ENCODE results near the gene BPIFB4.

- no peak for TF ChIP-seq POLR2A (conservative IDR thresholded peaks at IDR 0.05)
- TF ChIP-seq MTA1 (IDR thresholded peaks at IDR 0.05; ENCODE audit: borderline replicate concordance) = no peak
- no peak for TF ChIP-seq GTF2F1 (IDR thresholded peaks at IDR 0.05; ENCODE audit: low read depth, low read length)
- TF ChIP-seq, protein P1, sequence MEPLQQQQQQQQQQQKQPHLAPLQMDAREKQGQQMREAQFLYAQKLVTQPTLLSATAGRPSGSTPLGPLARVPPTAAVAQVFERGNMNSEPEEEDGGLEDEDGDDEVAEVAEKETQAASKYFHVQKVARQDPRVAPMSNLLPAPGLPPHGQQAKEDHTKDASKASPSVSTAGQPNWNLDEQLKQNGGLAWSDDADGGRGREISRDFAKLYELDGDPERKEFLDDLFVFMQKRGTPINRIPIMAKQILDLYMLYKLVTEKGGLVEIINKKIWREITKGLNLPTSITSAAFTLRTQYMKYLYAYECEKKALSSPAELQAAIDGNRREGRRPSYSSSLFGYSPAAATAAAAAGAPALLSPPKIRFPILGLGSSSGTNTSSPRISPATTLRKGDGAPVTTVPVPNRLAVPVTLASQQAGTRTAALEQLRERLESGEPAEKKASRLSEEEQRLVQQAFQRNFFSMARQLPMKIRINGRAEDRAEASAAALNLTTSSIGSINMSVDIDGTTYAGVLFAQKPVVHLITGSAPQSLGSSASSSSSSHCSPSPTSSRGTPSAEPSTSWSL (CRISPR knock-in tag; IDR thresholded peaks at IDR 0.05; ENCODE audit: borderline replicate concordance) = no peak
- TF ChIP-seq MEF2A (IDR thresholded peaks at IDR 0.05; ENCODE audit: control insufficient read depth, low read depth, low read length) = no peak
- TF ChIP-seq, protein P2, sequence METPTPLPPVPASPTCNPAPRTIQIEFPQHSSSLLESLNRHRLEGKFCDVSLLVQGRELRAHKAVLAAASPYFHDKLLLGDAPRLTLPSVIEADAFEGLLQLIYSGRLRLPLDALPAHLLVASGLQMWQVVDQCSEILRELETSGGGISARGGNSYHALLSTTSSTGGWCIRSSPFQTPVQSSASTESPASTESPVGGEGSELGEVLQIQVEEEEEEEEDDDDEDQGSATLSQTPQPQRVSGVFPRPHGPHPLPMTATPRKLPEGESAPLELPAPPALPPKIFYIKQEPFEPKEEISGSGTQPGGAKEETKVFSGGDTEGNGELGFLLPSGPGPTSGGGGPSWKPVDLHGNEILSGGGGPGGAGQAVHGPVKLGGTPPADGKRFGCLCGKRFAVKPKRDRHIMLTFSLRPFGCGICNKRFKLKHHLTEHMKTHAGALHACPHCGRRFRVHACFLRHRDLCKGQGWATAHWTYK (CRISPR knock-in tag; IDR thresholded peaks at IDR 0.05) = no peak
- TF ChIP-seq ZNF384 (IDR thresholded peaks at IDR 0.05; ENCODE audit: low read depth, low read length) = no peak
- no peak for TF ChIP-seq RCOR1 (IDR thresholded peaks at IDR 0.05; ENCODE audit: borderline replicate concordance in 1 of 2, low read depth in 2 of 2, low read length in 2 of 2)
- TF ChIP-seq FOXJ3 (CRISPR knock-in tag; IDR thresholded peaks at IDR 0.05) = no peak
Observed at GRCh38 chr20:33131949-33132473, 52.6 kb downstream of the BPIFB4 start.

All from K562 (cell line).